Esophagus squamous epithelium (tissue), 4 donors: Measurements from ENCODE around the gene OR13J1.

Experiments
- POLR2A ChIP-seq, 4 donors: fragments of 450-650 bp; IDR thresholded peaks; one replicate each; pipeline ENCODE4 v1.6.1; 2017; ENCODE audit warnings: antibody characterized with exemption in 4 of 4, mild to moderate bottlenecking in 4 of 4, moderate library complexity in 3 of 4
- TF ChIP-seq, protein P1 (sequence below), 6 experiments: fragments of 450-650 bp in 4 of 6; fragments of 200-600 bp in 2 of 6; sonication (generic) in 2 of 6; IDR thresholded peaks; one replicate each; pipeline ENCODE4 v1.5.1; 2016 to 2019; ENCODE audit warnings: antibody characterized with exemption in 6 of 6, mild to moderate bottlenecking in 4 of 6, moderate library complexity in 4 of 6

DNA sequence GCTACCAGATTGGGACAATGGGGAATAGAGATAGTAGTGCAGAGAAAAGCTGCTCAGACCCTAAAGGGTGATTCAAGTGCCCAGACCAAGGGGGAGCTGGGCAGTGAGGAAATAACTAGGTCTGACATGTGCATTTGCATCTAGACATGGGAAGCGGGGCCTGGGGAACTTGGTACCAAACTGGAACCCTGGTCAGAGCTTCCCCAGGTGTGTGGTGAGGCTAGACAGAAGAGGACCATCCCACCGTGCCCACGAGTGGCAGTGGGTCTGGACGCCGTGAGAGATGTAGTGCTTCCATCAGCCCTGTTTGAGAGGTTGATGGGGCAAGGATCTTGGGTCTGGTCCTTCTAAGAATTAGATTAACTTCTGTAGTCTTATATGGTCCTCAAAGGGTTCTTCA, 33.6 kb downstream of the OR13J1 start:
- TF ChIP-seq, protein P1, sequence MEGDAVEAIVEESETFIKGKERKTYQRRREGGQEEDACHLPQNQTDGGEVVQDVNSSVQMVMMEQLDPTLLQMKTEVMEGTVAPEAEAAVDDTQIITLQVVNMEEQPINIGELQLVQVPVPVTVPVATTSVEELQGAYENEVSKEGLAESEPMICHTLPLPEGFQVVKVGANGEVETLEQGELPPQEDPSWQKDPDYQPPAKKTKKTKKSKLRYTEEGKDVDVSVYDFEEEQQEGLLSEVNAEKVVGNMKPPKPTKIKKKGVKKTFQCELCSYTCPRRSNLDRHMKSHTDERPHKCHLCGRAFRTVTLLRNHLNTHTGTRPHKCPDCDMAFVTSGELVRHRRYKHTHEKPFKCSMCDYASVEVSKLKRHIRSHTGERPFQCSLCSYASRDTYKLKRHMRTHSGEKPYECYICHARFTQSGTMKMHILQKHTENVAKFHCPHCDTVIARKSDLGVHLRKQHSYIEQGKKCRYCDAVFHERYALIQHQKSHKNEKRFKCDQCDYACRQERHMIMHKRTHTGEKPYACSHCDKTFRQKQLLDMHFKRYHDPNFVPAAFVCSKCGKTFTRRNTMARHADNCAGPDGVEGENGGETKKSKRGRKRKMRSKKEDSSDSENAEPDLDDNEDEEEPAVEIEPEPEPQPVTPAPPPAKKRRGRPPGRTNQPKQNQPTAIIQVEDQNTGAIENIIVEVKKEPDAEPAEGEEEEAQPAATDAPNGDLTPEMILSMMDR (IDR thresholded peaks at IDR 0.05) = no peak
- TF ChIP-seq POLR2A (IDR thresholded peaks at IDR 0.05) = no peak
